Activated CD4-positive, alpha-beta T cell treated with anti-CD3 and anti-CD28 coated beads for 1 hour (primary cell): ENCODE results near the gene AMIGO1.

Experiments
- DNase-seq: peaks from one replicate; pipeline ENCODE4 v3.0.0-alpha.2; 2020

Gene AMIGO1, protein sequence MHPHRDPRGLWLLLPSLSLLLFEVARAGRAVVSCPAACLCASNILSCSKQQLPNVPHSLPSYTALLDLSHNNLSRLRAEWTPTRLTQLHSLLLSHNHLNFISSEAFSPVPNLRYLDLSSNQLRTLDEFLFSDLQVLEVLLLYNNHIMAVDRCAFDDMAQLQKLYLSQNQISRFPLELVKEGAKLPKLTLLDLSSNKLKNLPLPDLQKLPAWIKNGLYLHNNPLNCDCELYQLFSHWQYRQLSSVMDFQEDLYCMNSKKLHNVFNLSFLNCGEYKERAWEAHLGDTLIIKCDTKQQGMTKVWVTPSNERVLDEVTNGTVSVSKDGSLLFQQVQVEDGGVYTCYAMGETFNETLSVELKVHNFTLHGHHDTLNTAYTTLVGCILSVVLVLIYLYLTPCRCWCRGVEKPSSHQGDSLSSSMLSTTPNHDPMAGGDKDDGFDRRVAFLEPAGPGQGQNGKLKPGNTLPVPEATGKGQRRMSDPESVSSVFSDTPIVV

DNA sequence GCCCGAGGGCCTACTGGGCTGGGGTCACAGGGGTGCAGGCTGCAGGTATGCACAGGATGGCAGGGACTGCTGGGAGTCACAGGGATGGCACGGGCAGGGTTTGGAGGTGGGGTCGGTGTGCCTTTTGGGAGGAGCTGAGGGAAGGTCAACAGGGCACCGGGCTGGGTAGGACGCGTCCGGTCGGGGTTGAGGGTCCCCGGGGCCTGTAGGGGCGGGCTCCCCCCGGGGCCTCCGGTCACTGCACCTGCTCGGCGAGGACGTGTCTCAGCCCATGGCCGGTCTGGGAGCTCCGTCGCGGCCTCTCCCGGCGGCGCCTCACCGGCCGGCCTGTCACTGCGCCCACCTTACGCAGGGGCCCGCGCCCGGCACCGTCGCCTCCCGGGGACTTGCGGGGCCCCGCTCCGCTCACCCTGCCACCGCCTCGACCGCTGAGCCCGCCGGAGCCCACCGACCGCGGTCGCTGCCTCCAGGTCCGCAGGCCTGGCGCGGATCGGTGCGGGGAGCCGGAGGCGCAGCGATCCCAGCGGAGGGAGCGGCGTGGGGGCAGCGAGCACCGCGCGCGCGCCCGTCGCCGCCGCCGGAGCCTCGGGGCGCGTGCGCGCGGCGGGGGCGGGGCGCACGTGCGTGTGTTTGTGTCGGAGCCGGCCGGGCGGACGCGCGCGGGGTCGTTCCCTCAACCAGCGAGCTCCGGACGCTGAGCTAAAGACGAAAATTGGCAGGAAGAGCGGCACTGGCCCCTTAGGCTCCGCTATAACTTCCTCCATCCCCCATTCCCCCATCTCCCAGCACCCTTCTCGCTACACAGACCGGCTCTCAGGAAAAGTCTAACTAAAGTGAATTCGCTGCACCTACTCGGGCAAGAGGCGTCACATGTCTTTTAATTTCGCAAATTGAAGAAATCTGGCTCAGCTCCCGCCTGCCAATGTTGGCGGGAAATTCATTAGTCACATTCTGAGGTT lies at the start of gene AMIGO1:
TSS of gene AMIGO1 (minus strand) at position 552 of the 959 bp plus-strand sequence. CDS start 815 bp downstream, outside the sequence.
- DNase-seq: peak; percentile 44

DNA sequence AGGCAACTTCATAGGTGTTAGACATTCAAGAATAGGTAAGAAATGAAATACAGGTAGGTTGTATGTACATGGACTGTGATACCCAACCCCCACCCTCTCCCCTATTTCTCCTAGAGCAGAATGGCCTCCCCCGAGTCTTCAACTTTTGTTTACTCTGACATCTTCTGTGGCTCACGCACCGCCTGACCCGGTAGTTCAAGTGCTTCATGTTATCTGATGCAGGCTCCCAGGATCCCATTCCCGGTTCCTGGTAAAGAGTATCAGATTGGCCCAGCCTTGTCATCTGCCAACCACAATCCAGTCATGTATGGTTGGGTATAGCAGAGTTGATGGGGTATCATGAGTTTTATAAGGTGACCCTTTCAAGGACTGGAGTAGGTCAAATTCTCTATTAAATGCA lies 48.0 kb upstream of the AMIGO1 start:
- no peak for DNase-seq

DNA sequence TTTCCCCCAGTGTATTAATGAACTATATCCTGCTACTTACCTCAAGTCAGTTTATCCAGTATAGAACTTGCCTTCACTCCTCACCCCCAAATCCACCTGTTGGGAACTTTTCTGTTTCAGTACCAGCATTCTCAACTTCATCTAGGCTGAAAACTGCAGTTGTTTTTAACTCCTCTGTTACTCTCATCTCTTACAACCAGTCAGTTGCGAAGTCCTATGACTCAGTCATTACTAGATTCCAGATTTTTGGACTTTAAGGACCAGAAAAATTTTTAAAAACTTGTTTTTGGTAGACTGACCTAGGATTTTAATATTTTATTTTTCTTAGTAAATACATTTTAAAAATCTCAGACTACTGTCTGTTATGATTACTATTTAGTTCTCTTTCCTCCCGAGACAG lies 47.0 kb upstream of the AMIGO1 start:
- DNase-seq: no peak

DNA sequence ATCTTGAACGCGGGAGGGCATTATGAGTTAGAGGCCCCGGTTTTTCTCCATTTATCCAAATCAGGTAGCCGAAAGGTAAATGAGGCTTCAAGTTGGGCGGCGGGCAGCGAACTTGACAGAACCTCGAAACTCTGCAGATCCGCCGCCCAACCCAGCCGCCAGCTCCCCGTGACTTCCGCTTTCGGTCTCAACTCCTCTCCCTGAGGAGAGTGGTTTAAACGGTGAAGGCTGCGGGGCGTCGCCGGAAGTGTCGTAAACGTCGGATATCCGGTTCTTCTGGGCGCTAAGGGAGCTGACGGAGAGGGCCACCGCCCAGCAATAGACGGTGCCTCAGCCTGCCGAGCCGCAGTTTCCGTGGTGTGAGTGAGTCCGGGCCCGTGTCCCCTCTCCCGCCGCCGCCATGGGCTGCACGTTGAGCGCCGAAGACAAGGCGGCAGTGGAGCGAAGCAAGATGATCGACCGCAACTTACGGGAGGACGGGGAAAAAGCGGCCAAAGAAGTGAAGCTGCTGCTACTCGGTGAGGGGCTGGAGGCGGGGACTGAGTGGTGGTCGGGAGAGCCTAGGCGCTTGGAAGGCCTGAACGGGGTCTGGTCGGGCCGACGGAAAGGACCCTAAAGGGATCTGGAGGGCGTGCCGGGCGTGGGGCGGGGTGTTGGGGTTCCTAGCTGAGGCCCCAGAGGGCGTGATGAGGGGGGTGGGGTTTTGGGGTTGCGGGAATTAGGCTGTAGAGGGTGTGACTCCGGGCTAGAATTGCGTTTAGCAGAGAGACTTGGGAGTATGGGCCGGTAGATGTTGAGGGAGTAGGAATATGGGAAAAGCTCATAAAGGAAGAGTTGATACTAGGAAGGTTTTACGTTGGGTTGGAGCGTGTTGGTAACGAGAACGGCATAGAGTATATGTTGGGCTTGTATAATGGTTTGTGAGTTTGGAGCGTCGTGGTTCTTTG lies 39.1 kb upstream of the AMIGO1 start, which contains the start of gene GNAI3:
TSS of gene GNAI3 (plus strand) at position 295 of the 947 bp plus-strand sequence. CDS start at position 401, 106 bp downstream.
- DNase-seq: peak; percentile 93

DNA sequence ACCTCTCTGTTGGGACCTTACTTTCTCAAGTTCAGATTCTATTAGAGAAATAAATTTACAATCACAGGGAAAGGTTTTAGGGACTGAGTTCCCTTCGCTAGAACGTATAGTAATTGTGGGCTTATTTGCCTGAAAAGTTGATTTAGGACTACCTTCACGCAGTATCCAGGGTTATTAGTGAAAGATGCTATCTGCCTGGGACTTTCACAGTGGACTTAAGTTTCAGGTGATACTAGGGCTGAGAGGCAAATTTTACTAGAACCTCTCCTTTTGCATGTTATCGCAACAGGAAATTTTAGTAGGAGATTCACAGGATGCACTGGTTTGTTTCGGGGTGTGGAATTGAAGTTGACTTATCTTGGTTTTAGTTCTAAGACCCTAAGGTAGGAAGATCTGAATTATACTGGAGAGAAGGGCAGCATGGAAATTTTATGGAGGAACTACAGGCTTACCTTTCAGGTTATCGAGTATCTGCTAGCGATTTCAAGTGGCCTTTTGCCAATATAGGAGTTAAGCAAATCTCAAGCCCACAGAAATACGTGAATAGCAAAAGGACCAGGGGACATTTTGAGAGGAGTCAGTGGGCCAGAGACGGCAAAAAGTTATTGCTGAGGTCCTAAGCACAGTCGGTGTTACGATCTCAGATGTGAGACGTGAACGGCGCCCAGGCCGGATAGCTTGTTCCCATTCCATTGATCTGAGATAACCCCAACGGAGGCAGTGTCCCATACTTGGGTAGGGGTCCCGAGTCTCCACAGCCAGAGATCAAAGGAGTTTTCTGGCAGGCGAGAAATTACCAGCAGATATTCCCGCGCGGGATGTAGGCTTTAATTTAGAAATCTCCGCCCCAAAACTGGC lies 38.2 kb upstream of the AMIGO1 start:
- DNase-seq: no peak

DNA sequence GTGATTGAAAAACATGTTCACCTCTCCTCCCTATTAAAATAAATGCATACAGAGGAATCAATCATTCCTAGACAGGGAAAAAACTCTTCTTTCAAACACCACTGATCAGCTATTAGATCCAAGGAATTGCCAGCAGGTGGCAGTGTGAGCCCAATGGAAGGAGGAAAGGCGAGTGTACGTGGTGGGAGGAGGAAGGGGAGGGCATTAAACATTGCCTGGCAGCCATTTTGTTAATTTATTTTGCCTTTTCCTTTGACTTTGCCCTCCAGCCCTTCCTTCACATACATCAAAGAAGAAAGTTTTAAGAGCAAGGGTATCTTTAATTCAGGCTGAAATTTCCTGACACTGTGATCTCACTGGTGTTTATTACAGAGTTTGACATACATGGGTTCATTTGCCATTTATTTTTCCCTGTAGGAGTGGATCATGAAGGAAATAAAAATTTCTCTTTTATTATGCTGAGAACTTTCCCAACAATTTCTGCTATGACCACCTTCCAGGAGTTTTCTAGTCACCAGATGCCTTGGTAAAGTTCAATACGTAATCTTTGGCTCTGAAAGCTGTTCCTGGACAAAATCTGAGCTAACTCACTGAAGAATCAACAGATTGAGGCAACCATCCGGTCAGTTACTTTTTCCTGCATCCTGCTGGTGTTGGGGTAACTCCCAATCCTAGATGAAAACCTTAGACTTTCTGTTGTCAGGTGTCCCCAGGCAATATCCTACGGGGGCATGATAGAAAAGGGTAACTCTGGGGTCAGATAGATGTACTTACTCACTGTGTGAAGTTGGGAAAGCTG lies 37.0 kb upstream of the AMIGO1 start:
- peak; percentile 79 for DNase-seq

DNA sequence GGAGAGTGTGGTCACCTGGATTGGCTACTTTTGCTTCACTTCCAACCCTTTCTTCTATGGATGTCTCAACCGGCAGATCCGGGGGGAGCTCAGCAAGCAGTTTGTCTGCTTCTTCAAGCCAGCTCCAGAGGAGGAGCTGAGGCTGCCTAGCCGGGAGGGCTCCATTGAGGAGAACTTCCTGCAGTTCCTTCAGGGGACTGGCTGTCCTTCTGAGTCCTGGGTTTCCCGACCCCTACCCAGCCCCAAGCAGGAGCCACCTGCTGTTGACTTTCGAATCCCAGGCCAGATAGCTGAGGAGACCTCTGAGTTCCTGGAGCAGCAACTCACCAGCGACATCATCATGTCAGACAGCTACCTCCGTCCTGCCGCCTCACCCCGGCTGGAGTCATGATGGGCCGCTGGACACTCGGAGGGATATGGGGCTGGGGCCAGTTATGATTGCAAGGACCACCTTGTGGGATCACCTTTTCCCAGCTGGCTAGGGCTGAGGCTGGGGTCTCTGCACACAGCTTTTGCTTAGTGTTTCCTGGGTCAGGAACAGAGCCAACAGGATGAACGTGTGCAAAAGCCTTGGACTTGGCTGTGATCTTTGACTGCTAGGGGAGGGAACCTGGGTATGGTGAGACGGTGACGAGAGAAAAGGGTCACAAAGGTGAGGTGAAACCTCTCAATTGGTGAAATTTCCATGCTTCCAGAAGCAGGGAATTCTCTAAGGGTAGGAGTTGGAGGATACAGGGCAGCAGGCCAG lies 34.6 kb upstream of the AMIGO1 start:
- DNase-seq: no peak

DNA sequence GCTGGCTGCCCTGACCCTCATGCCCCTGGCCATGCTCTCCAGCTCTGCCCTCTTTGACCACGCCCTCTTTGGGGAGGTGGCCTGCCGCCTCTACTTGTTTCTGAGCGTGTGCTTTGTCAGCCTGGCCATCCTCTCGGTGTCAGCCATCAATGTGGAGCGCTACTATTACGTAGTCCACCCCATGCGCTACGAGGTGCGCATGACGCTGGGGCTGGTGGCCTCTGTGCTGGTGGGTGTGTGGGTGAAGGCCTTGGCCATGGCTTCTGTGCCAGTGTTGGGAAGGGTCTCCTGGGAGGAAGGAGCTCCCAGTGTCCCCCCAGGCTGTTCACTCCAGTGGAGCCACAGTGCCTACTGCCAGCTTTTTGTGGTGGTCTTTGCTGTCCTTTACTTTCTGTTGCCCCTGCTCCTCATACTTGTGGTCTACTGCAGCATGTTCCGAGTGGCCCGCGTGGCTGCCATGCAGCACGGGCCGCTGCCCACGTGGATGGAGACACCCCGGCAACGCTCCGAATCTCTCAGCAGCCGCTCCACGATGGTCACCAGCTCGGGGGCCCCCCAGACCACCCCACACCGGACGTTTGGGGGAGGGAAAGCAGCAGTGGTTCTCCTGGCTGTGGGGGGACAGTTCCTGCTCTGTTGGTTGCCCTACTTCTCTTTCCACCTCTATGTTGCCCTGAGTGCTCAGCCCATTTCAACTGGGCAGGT lies 33.9 kb upstream of the AMIGO1 start:
- no peak for DNase-seq

DNA sequence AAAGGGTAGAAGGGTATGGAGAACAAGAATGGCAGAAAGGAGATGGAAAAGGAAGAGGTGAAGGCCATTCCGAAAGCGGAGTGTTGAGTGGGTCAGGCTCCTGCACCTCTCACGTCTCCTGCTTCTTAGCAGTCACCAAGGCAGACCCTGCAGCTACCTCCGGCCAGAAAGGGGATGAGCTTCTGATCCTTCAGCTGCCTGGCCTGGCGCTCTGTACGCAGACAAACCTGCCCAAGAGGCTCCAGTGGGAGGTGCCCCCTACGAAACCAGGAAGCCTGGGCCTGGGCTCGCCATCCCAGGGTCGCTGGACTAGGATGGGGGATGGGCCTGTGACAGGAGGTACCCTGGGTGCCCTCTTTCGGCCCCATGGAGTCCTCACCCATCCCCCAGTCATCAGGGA lies 33.1 kb upstream of the AMIGO1 start:
- no peak for DNase-seq

DNA sequence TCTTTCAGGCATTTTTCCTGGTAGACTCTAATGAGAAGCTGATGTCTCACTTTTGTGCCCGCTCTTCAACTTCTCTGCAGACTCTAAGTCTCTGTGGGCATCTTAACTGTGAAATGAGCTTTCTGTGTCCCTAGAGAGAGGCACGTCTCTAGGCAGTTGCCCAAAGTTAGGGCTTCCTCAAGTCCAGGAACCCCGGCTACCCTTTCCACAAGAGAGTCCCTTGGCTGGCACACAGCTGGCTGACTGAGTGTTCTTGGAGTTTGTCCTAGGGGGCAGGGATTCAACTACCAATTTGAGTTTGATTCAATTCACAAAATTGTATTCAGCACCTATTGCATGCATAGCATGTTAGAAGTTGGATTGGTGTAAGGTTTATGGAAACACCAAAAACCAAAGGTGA lies 31.6 kb upstream of the AMIGO1 start:
- DNase-seq: no peak

DNA sequence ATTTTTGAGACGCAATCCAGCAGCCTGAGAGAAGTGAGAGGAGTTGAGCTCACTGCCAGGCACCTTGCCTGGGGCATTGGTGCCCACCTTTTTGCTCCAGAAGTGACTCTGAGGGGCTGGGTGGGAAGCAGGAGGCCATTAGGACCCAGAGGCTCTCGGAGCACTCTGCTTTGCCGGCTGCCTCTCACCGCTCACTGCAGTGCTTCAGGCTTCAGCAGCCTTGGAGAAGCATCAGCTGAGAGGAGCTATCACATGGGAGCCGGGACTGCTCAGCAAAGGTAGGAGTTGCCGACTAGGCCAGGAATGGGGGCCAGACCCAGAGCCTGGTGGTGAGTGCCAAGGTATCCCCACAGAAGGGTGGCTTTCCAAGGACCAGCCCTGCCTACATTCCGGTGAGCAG lies 30.1 kb upstream of the AMIGO1 start, which contains the start of gene GPR61:
TSS of gene GPR61 (plus strand) at position 197 of the 400 bp plus-strand sequence. CDS start 3,151 bp downstream, outside the sequence.
- DNase-seq: no peak

DNA sequence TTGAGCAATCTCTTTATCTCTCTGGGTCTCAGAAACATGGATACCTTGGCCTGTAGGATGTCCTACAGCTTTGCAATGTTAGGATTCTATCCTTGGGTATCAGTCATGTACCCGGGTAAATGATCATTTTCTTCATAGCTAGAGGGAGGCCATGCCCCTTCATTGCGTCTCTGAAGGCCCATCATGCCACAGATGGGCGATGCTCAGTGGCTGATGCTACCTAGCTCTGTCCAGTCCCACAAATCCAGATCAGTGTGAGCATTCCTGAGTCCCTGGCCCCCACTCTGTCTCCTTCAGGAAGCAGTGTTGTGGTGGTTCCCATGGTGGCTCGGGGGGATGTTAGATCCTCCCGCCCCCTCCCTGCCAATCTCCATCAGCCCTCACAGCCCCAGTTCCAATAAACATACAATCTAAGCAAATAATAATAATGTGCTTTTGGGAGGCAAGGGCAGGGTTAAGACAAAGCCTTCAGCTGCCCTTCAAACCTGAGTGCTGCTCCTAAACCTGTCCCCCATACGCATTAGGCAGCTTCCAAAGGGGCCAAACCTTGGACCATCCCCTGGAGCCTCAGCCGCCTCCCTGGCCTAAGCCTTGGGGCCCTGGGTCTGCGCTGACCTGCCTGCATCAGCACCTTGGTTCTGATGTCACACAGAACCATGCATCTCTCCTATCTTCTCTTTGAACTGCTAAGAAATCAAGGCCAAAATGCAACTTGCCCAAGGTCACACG lies 29.5 kb upstream of the AMIGO1 start:
- DNase-seq: no peak

DNA sequence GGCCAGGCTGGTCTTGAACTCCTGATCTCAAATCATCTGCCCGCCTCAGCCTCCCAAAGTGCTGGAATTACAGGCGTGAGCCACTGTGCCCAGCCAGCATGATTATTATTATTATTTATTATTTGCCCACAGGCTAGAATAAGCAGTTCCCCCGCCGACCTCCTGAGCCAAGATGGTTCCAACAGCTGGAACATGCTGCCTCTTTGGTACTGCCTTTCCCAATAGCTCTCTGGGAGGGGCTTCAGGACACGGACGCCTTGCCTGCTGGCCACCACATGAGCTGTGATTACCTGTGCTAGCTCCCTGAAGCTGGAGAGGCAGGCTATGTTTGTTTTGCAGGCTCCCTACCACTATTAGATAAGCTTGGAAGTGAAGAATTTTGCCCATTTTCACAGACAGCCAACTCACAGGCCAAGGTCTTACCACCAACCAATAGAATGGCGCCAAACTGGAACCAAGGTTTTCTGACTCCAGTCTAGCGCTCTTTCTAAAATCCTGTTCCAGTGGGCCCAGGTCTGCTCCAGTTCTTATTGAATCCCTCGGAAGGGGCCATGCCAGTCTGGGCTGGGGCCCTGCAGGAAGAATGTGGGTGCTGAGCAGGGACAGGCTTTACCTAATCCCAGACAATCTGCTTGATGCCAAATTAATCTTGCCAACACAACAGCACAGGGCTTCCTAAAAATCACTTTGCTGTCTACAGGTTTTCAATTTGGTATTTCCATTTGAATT lies 28.1 kb upstream of the AMIGO1 start:
- DNase-seq: no peak

DNA sequence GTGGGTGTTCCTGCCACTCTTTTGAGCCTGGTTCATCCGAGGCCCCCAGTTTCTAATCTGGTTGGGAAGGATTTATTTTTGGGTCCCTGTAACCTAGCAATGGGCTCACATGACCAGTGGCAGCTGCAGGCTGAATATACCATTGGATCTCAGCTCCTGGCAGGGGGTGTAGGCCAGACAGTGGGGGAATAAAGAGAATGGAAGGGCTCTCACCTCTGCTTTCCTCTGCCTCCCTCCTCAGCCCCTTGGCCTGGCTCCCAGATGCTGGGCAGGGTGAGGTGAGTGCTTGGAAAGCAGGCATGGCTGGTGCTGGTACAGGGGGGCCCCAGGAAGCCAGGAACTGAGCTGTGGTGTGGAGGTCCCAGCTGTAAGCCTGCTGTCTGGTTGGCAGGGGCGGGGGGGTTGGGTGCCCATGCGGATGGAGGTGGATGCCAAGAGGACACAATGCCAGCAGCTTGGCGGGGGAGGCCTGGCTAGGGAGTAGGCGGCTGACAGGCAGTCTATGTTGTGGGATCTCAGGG lies 26.5 kb upstream of the AMIGO1 start:
- no peak for DNase-seq

DNA sequence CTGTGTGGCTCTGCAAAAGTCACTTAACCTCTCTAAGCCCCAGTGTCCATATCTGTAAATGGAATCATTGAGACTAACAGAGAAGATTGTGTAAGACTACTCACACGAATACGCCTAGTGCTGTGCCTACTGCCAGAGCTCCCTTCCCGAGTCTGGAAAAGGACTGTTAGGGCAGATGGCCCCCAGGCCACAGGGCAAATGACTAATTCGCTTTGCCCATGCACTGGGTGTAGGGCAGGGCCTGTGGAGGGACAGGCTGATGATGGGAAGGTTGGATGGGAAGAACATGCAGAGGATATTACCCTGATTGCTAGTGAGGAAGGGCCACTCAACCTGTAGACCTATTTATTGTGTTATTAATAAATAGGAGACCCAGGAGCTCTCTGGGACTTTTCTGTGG lies 26.0 kb upstream of the AMIGO1 start:
- no peak for DNase-seq

DNA sequence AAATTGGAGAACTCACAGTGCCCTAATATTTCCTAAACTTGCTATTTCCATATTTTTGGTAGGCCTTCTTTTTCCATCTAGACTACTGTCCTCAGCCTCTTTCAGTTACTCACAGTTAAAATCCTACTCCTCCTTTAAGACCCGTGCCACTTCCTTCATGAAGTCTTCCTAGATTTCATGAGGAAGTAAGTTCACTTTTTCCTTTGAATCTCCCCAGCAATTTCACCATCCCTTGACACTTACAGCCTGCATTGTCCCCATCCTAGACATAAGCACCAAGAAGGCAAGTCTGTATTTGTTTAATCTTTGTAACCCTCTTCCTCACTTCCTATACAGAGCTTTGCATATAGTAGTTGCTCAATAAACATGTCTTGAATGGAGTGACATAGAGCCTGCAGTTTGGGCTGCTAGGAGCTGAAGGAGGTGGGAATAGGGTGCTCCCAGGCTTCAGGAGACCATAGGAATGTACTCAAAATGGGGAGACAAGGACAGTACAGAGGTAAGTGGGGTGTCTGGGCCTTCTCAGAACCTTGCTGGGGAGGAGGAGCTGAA lies 24.9 kb upstream of the AMIGO1 start:
- DNase-seq: no peak
